ENCODE measurements around the gene UBXN2A.
A peak's percentile ranks its signal among the peaks of the same experiment; 100 is the strongest.

GRCh38 chr2:24046930-24047702 lies 106.9 kb downstream of the UBXN2A start, which contains the start of gene WDCP:
- TF ChIP-seq ZNF248 (tag by site-specific recombination; IDR thresholded peaks at IDR 0.05) (no peak), ZNF792 (tag by site-specific recombination; IDR thresholded peaks at IDR 0.05) (no peak), ZNF121 (tag by site-specific recombination; IDR thresholded peaks at IDR 0.05) (no peak), PRDM4 (tag by site-specific recombination; IDR thresholded peaks at IDR 0.05) (no peak), ATF2 (tag by site-specific recombination; IDR thresholded peaks at IDR 0.05; ENCODE audit: low read depth) (no peak), CTCF (tag by site-specific recombination; IDR thresholded peaks at IDR 0.05) (peak; percentile 14; the same call in 1 of the 2 replicates), ZSCAN18 (tag by site-specific recombination; IDR thresholded peaks at IDR 0.05) (no peak)
- TF ChIP-seq, protein P1, sequence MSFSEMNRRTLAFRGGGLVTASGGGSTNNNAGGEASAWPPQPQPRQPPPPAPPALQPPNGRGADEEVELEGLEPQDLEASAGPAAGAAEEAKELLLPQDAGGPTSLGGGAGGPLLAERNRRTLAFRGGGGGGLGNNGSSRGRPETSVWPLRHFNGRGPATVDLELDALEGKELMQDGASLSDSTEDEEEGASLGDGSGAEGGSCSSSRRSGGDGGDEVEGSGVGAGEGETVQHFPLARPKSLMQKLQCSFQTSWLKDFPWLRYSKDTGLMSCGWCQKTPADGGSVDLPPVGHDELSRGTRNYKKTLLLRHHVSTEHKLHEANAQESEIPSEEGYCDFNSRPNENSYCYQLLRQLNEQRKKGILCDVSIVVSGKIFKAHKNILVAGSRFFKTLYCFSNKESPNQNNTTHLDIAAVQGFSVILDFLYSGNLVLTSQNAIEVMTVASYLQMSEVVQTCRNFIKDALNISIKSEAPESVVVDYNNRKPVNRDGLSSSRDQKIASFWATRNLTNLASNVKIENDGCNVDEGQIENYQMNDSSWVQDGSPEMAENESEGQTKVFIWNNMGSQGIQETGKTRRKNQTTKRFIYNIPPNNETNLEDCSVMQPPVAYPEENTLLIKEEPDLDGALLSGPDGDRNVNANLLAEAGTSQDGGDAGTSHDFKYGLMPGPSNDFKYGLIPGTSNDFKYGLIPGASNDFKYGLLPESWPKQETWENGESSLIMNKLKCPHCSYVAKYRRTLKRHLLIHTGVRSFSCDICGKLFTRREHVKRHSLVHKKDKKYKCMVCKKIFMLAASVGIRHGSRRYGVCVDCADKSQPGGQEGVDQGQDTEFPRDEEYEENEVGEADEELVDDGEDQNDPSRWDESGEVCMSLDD (tag by site-specific recombination; IDR thresholded peaks at IDR 0.05) = no peak

Measured in HEK293 (cell line).